Measurements from ENCODE around the gene SAMMSON.

The SAMMSON gene

GRCh38 chr3:70090322-70090913 is 90.9 kb downstream of the SAMMSON start:
- DNase-seq (ENCODE audit: low spot score) = peak; percentile 3

DNA sequence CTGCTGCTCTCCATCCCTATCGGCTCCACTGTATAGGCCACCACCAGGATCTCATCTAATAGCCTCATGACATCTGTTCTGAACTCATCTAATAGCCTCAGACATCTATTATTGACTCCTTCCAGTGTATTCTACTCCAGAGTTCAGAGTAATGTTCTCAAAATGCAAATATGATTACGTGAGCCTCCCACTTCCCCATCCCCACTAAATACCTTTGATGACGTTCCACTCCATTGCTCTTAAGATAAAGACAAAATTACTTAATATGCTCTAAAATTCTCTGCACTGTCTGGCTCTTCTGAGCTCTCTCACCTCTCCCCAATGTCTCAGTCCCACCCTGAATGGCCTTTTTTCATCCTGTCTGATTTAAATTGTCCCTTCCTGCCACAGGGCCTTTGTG is 94.7 kb downstream of the SAMMSON start:
- no peak for DNase-seq (ENCODE audit: low spot score)

DNA sequence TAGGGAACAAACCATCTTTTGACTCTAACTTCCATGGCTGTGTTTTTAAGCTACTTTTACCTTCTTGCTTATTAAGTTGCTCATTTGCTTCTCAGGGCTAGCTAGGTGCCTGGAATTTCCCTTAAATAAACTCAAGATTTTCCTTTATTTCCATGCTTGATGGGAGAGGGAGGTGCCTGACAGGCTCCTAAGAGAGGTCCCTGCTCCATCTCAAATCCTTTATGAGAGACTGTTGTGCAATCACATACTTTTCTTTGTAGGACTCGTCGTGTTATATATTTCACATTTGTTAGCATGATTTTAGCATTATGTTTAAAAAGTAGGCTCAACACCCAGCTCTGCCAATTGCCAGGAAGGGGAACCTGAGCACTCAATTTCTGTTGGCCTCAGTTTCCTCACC is 95.7 kb downstream of the SAMMSON start:
- DNase-seq (ENCODE audit: low spot score) = no peak

- DNase-seq (ENCODE audit: low spot score) = no peak
Observed at GRCh38 chr3:70096376-70097066, 97.0 kb downstream of the SAMMSON start.

- no peak for DNase-seq (ENCODE audit: low spot score)
Observed at GRCh38 chr3:70097084-70097483, 97.6 kb downstream of the SAMMSON start.

GRCh38 chr3:70108072-70108471 is 108.5 kb downstream of the SAMMSON start:
- no peak for DNase-seq (ENCODE audit: low spot score)

GRCh38 chr3:70108546-70108945 is 109.0 kb downstream of the SAMMSON start:
- DNase-seq (ENCODE audit: low spot score) = no peak

GRCh38 chr3:70110066-70110465 is 110.5 kb downstream of the SAMMSON start:
- no peak for DNase-seq (ENCODE audit: low spot score)

- DNase-seq (ENCODE audit: low spot score) = no peak
Observed at GRCh38 chr3:70111411-70111810, 111.9 kb downstream of the SAMMSON start.

GRCh38 chr3:70112751-70113150 is 113.2 kb downstream of the SAMMSON start:
- no peak for DNase-seq (ENCODE audit: low spot score)

- no peak for DNase-seq (ENCODE audit: low spot score)
Observed at GRCh38 chr3:70114431-70114830, 114.9 kb downstream of the SAMMSON start.

DNA sequence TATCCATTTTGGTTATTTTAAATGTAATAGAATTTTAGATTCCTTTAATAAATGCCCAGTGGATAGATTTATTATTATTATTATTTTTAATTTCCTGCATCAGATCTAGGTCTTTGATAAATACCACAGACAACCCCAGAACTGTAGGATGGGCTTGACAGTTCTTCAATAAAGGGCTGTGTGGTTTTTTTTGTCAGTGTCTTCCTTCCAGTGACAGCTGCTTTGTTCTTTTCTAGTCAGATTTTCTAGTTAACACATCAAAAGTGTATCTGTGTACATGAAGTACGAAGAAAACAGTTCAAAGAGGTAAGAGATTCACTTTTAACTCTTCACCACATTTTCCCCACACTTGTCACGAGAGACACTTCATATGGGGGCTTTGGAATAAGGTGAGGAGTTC is 120.3 kb downstream of the SAMMSON start:
- DNase-seq (ENCODE audit: low spot score) = no peak

Measured in activated CD4-positive, alpha-beta T cell treated with anti-CD3 and anti-CD28 coated beads, Interleukin-2, Interleukin-4, amounts not matched to agents 100 ng/mL and 50 ng/mL, durations not matched to agents 16 hours and 8 hours (primary cell).